Stimulated activated CD8-positive, alpha-beta memory T cell treated with anti-CD3 and anti-CD28 coated beads, Interleukin-7, amount 100 ng/mL, for 1 hour (primary cell): ENCODE data around the gene FGD5.

Experiments
- DNase-seq, 2 donors: peaks; one replicate each; pipeline ENCODE4 v3.0.0-alpha.2; 2020; ENCODE audit warnings: low read depth in 2 of 2

The FGD5 gene

GRCh38 chr3:14929310-14930074 lies 110.7 kb downstream of the FGD5 start:
- no peak for DNase-seq

- no peak for DNase-seq
Measured at GRCh38 chr3:14933820-14934425, 115.2 kb downstream of the FGD5 start.

GRCh38 chr3:14935592-14936345 lies 117.0 kb downstream of the FGD5 start:
- no peak for DNase-seq

GRCh38 chr3:14938954-14939353 lies 120.2 kb downstream of the FGD5 start:
- DNase-seq = no peak

- DNase-seq = no peak
Measured at GRCh38 chr3:14941871-14942270, 123.1 kb downstream of the FGD5 start.

GRCh38 chr3:14943042-14943441 lies 124.3 kb downstream of the FGD5 start:
- no peak for DNase-seq

- DNase-seq = no peak
Measured at GRCh38 chr3:14946236-14946635, 127.5 kb downstream of the FGD5 start.

- DNase-seq = no peak
Measured at GRCh38 chr3:14946739-14947099, 128.0 kb downstream of the FGD5 start.

GRCh38 chr3:14947100-14947885 lies 128.5 kb downstream of the FGD5 start, which contains the start of gene NR2C2:
TSS of gene NR2C2 (plus strand) at chr3:14947583. CDS start at chr3:15003915, 56,332 bp downstream.
- DNase-seq = peak; percentile 73

- DNase-seq = peak; percentile 90 to 91
Measured at GRCh38 chr3:14947886-14948608, 129.3 kb downstream of the FGD5 start.

GRCh38 chr3:14948609-14949038 lies 129.9 kb downstream of the FGD5 start:
- DNase-seq = no peak

- DNase-seq = no peak
Measured at GRCh38 chr3:14949126-14949525, 130.4 kb downstream of the FGD5 start.

- no peak for DNase-seq
Measured at GRCh38 chr3:14950274-14950673, 131.5 kb downstream of the FGD5 start.

GRCh38 chr3:14957153-14957552 lies 138.4 kb downstream of the FGD5 start:
- DNase-seq = no peak

- no peak for DNase-seq
Measured at GRCh38 chr3:14957925-14958324, 139.2 kb downstream of the FGD5 start.

GRCh38 chr3:14959359-14959943 lies 140.7 kb downstream of the FGD5 start:
- no peak for DNase-seq

- no peak for DNase-seq
Measured at GRCh38 chr3:14962762-14963161, 144.0 kb downstream of the FGD5 start.

- DNase-seq = no peak
Measured at GRCh38 chr3:14967285-14967684, 148.5 kb downstream of the FGD5 start.

GRCh38 chr3:14969671-14970070 lies 150.9 kb downstream of the FGD5 start:
- DNase-seq = no peak

GRCh38 chr3:14976317-14976716 lies 157.6 kb downstream of the FGD5 start:
- no peak for DNase-seq

- no peak for DNase-seq
Measured at GRCh38 chr3:14980689-14981088, 161.9 kb downstream of the FGD5 start.
